Measurements from ENCODE around the gene FSTL1.

Gene FSTL1

GRCh38 chr3:120394347-120394746, 56.4 kb downstream of the FSTL1 start:
- no CpG with 5 or more reads among the region's 2 CpGs for WGBS, 2 donors (ENCODE audit: extremely low coverage in 2 of 2, insufficient read length in 2 of 2, insufficient replicate concordance in 1 of 2)
- Histone ChIP-seq H3K23ac (ENCODE audit: low read depth, low read length, poor library complexity) (no peak overlapping the region), H2BK12ac (ENCODE audit: low read length) (no peak overlapping the region), H3K4me3 (ENCODE audit: low read length in 2 of 2) (no peak overlapping the region), H3K4ac (ENCODE audit: low read length) (no peak overlapping the region), H2AFZ (ENCODE audit: low read length) (no peak overlapping the region), H2AK5ac (ENCODE audit: low read depth, low read length) (no peak overlapping the region), H3K79me1 (ENCODE audit: low read depth, low read length) (no peaks in the 10 kb centered on the region), H3K27me3 (ENCODE audit: control insufficient read depth in 3 of 3, insufficient read depth in 3 of 3, low read depth in 1 of 3, low read length in 3 of 3) (no peaks in the 10 kb centered on the region), H4K8ac (ENCODE audit: low read depth, low read length) (no peak overlapping the region), H3K14ac (ENCODE audit: low read length) (no peak overlapping the region), H3K27ac (replicated peaks; ENCODE audit: low read length) (no peak overlapping the region), H3K4me1 (ENCODE audit: control insufficient read depth in 2 of 2, insufficient read depth in 1 of 2, low read depth in 1 of 2, low read length in 2 of 2) (no peaks in the 10 kb centered on the region), H4K91ac (ENCODE audit: low read depth, low read length, poor library complexity) (no peak overlapping the region), H2BK15ac (ENCODE audit: low read length) (no peak overlapping the region), H3K18ac (ENCODE audit: low read length) (no peak overlapping the region), H2BK5ac (ENCODE audit: low read length) (no peak overlapping the region), H3K36me3 (replicated peaks in 1 of 2; ENCODE audit: control insufficient read depth in 2 of 2, insufficient read depth in 2 of 2, low read length in 2 of 2) (peaks cover 31 to 53% of the 10 kb centered on the region in 2 donors), H2BK120ac (ENCODE audit: low read depth, low read length) (no peak overlapping the region), H3K9ac (ENCODE audit: low read depth, low read length, poor library complexity) (no peak overlapping the region), H3K4me2 (ENCODE audit: insufficient read depth, low read length, poor library complexity, severe bottlenecking) (no peak overlapping the region), H3K9me3 (replicated peaks in 1 of 2; ENCODE audit: control insufficient read depth in 2 of 2, insufficient read depth in 1 of 2, low read depth in 1 of 2, low read length in 2 of 2) (no peaks in the 10 kb centered on the region)
- no peak for DNase-seq (ENCODE audit: low spot score)

GRCh38 chr3:120393761-120394160, 57.0 kb downstream of the FSTL1 start:
- H3K4me1 ChIP-seq (ENCODE audit: control insufficient read depth in 2 of 2, insufficient read depth in 1 of 2, low read depth in 1 of 2, low read length in 2 of 2) = no peaks in the 10 kb centered on the region
- H2AK5ac ChIP-seq (ENCODE audit: low read depth, low read length) = no peak overlapping the region
- no peak overlapping the region for H2BK12ac ChIP-seq (ENCODE audit: low read length)
- H3K4me3 ChIP-seq (ENCODE audit: low read length in 2 of 2) = no peak overlapping the region
- no peak overlapping the region for H3K4ac ChIP-seq (ENCODE audit: low read length)
- no peak overlapping the region for H4K91ac ChIP-seq (ENCODE audit: low read depth, low read length, poor library complexity)
- WGBS, 2 donors (ENCODE audit: extremely low coverage in 2 of 2, insufficient read length in 2 of 2, insufficient replicate concordance in 1 of 2) = no CpG with 5 or more reads among the region's 2 CpGs
- no peak overlapping the region for H2BK120ac ChIP-seq (ENCODE audit: low read depth, low read length)
- H2AFZ ChIP-seq (ENCODE audit: low read length) = no peak overlapping the region
- no peaks in the 10 kb centered on the region for H3K9me3 ChIP-seq (replicated peaks in 1 of 2; ENCODE audit: control insufficient read depth in 2 of 2, insufficient read depth in 1 of 2, low read depth in 1 of 2, low read length in 2 of 2)
- no peak overlapping the region for H3K9ac ChIP-seq (ENCODE audit: low read depth, low read length, poor library complexity)
- no peak overlapping the region for H2BK5ac ChIP-seq (ENCODE audit: low read length)
- H3K23ac ChIP-seq (ENCODE audit: low read depth, low read length, poor library complexity) = no peak overlapping the region
- H3K27ac ChIP-seq (replicated peaks; ENCODE audit: low read length) = no peak overlapping the region
- no peak overlapping the region for H3K14ac ChIP-seq (ENCODE audit: low read length)
- no peak for DNase-seq (ENCODE audit: low spot score)
- no peak overlapping the region for H2BK15ac ChIP-seq (ENCODE audit: low read length)
- no peak overlapping the region for H3K4me2 ChIP-seq (ENCODE audit: insufficient read depth, low read length, poor library complexity, severe bottlenecking)
- no peaks in the 10 kb centered on the region for H3K27me3 ChIP-seq (ENCODE audit: control insufficient read depth in 3 of 3, insufficient read depth in 3 of 3, low read depth in 1 of 3, low read length in 3 of 3)
- no peaks in the 10 kb centered on the region for H3K79me1 ChIP-seq (ENCODE audit: low read depth, low read length)
- H3K36me3 ChIP-seq (replicated peaks in 1 of 2; ENCODE audit: control insufficient read depth in 2 of 2, insufficient read depth in 2 of 2, low read length in 2 of 2) = peaks cover 27 to 47% of the 10 kb centered on the region in 2 donors
- no peak overlapping the region for H4K8ac ChIP-seq (ENCODE audit: low read depth, low read length)
- H3K18ac ChIP-seq (ENCODE audit: low read length) = no peak overlapping the region

GRCh38 chr3:120393243-120393642, 57.5 kb downstream of the FSTL1 start:
- no peak overlapping the region for H4K91ac ChIP-seq (ENCODE audit: low read depth, low read length, poor library complexity)
- WGBS, 2 donors (ENCODE audit: extremely low coverage in 2 of 2, insufficient read length in 2 of 2, insufficient replicate concordance in 1 of 2) = no CpG with 5 or more reads among the region's 4 CpGs
- no peak for DNase-seq (ENCODE audit: low spot score)
- no peaks in the 10 kb centered on the region for H3K79me1 ChIP-seq (ENCODE audit: low read depth, low read length)
- H3K9me3 ChIP-seq (replicated peaks in 1 of 2; ENCODE audit: control insufficient read depth in 2 of 2, insufficient read depth in 1 of 2, low read depth in 1 of 2, low read length in 2 of 2) = no peaks in the 10 kb centered on the region
- no peak overlapping the region for H2AFZ ChIP-seq (ENCODE audit: low read length)
- H2BK12ac ChIP-seq (ENCODE audit: low read length) = no peak overlapping the region
- no peak overlapping the region for H3K14ac ChIP-seq (ENCODE audit: low read length)
- no peak overlapping the region for H3K4me2 ChIP-seq (ENCODE audit: insufficient read depth, low read length, poor library complexity, severe bottlenecking)
- H2AK5ac ChIP-seq (ENCODE audit: low read depth, low read length) = no peak overlapping the region
- H3K4me3 ChIP-seq (ENCODE audit: low read length in 2 of 2) = no peak overlapping the region
- no peak overlapping the region for H2BK15ac ChIP-seq (ENCODE audit: low read length)
- no peak overlapping the region for H3K18ac ChIP-seq (ENCODE audit: low read length)
- no peak overlapping the region for H3K9ac ChIP-seq (ENCODE audit: low read depth, low read length, poor library complexity)
- no peak overlapping the region for H4K8ac ChIP-seq (ENCODE audit: low read depth, low read length)
- H3K4ac ChIP-seq (ENCODE audit: low read length) = no peak overlapping the region
- H3K36me3 ChIP-seq (replicated peaks in 1 of 2; ENCODE audit: control insufficient read depth in 2 of 2, insufficient read depth in 2 of 2, low read length in 2 of 2) = peaks cover 24 to 42% of the 10 kb centered on the region in 2 donors
- no peak overlapping the region for H3K27ac ChIP-seq (replicated peaks; ENCODE audit: low read length)
- no peak overlapping the region for H3K23ac ChIP-seq (ENCODE audit: low read depth, low read length, poor library complexity)
- no peaks in the 10 kb centered on the region for H3K27me3 ChIP-seq (ENCODE audit: control insufficient read depth in 3 of 3, insufficient read depth in 3 of 3, low read depth in 1 of 3, low read length in 3 of 3)
- H2BK5ac ChIP-seq (ENCODE audit: low read length) = no peak overlapping the region
- no peaks in the 10 kb centered on the region for H3K4me1 ChIP-seq (ENCODE audit: control insufficient read depth in 2 of 2, insufficient read depth in 1 of 2, low read depth in 1 of 2, low read length in 2 of 2)
- H2BK120ac ChIP-seq (ENCODE audit: low read depth, low read length) = no peak overlapping the region

- no peak overlapping the region for H3K4ac ChIP-seq (ENCODE audit: low read length)
- no peak for DNase-seq (ENCODE audit: low spot score)
- no peak overlapping the region for H3K4me2 ChIP-seq (ENCODE audit: insufficient read depth, low read length, poor library complexity, severe bottlenecking)
- H3K36me3 ChIP-seq (replicated peaks in 1 of 2; ENCODE audit: control insufficient read depth in 2 of 2, insufficient read depth in 2 of 2, low read length in 2 of 2) = no peaks in the 10 kb centered on the region
- H2BK120ac ChIP-seq (ENCODE audit: low read depth, low read length) = no peak overlapping the region
- H3K4me3 ChIP-seq (ENCODE audit: low read length in 2 of 2) = no peak overlapping the region
- no peak overlapping the region for H2BK5ac ChIP-seq (ENCODE audit: low read length)
- H3K27ac ChIP-seq (replicated peaks; ENCODE audit: low read length) = no peak overlapping the region
- peaks cover 0 to 4% (median 0%) of the 10 kb centered on the region in 3 experiments for H3K27me3 ChIP-seq (ENCODE audit: control insufficient read depth in 3 of 3, insufficient read depth in 3 of 3, low read depth in 1 of 3, low read length in 3 of 3)
- H3K4me1 ChIP-seq (ENCODE audit: control insufficient read depth in 2 of 2, insufficient read depth in 1 of 2, low read depth in 1 of 2, low read length in 2 of 2) = no peaks in the 10 kb centered on the region
- no peak overlapping the region for H2AFZ ChIP-seq (ENCODE audit: low read length)
- no peaks in the 10 kb centered on the region for H3K79me1 ChIP-seq (ENCODE audit: low read depth, low read length)
- no peaks in the 10 kb centered on the region for H3K9me3 ChIP-seq (replicated peaks in 1 of 2; ENCODE audit: control insufficient read depth in 2 of 2, insufficient read depth in 1 of 2, low read depth in 1 of 2, low read length in 2 of 2)
- H2BK15ac ChIP-seq (ENCODE audit: low read length) = no peak overlapping the region
- H3K18ac ChIP-seq (ENCODE audit: low read length) = no peak overlapping the region
- no peak overlapping the region for H2BK12ac ChIP-seq (ENCODE audit: low read length)
- WGBS, 2 donors (ENCODE audit: extremely low coverage in 2 of 2, insufficient read length in 2 of 2, insufficient replicate concordance in 1 of 2) = no CpG with 5 or more reads among the region's 2 CpGs
- no peak overlapping the region for H3K23ac ChIP-seq (ENCODE audit: low read depth, low read length, poor library complexity)
- H2AK5ac ChIP-seq (ENCODE audit: low read depth, low read length) = no peak overlapping the region
- H3K14ac ChIP-seq (ENCODE audit: low read length) = no peak overlapping the region
- H4K91ac ChIP-seq (ENCODE audit: low read depth, low read length, poor library complexity) = no peak overlapping the region
- H4K8ac ChIP-seq (ENCODE audit: low read depth, low read length) = no peak overlapping the region
- no peak overlapping the region for H3K9ac ChIP-seq (ENCODE audit: low read depth, low read length, poor library complexity)
Measured at GRCh38 chr3:120382941-120383447, 67.8 kb downstream of the FSTL1 start.
